ENCODE results near the gene EPO.

The EPO gene

DNA sequence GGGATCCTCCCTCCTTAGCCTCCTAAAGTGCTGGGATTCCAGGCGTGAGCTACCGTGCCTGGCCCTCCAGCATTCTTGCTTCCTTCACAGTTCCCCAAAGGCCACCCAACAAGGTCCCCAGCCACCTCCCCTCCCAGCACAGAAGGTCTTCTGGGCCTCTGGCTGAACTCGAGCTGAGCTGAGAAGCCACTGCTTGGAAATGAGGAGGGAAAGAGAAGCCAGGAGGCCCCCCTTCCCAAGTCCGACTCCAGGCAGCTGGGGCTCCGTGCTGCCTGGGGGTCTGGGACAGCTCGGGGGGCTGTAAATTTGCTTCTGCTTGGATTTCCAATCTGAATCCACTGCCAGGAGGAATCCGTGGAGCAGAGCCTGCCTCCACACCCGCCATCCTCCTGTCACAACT lies 5.5 kb upstream of the EPO start:
- TF ChIP-seq CTCF (IDR thresholded peaks at IDR 0.05): no peak

- TF ChIP-seq CTCF (IDR thresholded peaks at IDR 0.05): no peak
These were observed 567 bp upstream of the EPO start for GRCh38 chr7:100719523-100720278.

DNA sequence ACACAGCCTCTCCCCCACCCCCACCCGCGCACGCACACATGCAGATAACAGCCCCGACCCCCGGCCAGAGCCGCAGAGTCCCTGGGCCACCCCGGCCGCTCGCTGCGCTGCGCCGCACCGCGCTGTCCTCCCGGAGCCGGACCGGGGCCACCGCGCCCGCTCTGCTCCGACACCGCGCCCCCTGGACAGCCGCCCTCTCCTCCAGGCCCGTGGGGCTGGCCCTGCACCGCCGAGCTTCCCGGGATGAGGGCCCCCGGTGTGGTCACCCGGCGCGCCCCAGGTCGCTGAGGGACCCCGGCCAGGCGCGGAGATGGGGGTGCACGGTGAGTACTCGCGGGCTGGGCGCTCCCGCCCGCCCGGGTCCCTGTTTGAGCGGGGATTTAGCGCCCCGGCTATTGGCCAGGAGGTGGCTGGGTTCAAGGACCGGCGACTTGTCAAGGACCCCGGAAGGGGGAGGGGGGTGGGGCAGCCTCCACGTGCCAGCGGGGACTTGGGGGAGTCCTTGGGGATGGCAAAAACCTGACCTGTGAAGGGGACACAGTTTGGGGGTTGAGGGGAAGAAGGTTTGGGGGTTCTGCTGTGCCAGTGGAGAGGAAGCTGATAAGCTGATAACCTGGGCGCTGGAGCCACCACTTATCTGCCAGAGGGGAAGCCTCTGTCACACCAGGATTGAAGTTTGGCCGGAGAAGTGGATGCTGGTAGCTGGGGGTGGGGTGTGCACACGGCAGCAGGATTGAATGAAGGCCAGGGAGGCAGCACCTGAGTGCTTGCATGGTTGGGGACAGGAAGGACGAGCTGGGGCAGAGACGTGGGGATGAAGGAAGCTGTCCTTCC lies 620 bp downstream of the EPO start:
- TF ChIP-seq CTCF (IDR thresholded peaks at IDR 0.05): no peak

- TF ChIP-seq CTCF (IDR thresholded peaks at IDR 0.05): no peak
These were observed 1.2 kb downstream of the EPO start for GRCh38 chr7:100721505-100721812.

DNA sequence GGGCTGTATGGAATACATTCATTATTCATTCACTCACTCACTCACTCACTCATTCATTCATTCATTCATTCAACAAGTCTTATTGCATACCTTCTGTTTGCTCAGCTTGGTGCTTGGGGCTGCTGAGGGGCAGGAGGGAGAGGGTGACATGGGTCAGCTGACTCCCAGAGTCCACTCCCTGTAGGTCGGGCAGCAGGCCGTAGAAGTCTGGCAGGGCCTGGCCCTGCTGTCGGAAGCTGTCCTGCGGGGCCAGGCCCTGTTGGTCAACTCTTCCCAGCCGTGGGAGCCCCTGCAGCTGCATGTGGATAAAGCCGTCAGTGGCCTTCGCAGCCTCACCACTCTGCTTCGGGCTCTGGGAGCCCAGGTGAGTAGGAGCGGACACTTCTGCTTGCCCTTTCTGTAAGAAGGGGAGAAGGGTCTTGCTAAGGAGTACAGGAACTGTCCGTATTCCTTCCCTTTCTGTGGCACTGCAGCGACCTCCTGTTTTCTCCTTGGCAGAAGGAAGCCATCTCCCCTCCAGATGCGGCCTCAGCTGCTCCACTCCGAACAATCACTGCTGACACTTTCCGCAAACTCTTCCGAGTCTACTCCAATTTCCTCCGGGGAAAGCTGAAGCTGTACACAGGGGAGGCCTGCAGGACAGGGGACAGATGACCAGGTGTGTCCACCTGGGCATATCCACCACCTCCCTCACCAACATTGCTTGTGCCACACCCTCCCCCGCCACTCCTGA lies 2.4 kb downstream of the EPO start:
- no peak for TF ChIP-seq CTCF (IDR thresholded peaks at IDR 0.05)

DNA sequence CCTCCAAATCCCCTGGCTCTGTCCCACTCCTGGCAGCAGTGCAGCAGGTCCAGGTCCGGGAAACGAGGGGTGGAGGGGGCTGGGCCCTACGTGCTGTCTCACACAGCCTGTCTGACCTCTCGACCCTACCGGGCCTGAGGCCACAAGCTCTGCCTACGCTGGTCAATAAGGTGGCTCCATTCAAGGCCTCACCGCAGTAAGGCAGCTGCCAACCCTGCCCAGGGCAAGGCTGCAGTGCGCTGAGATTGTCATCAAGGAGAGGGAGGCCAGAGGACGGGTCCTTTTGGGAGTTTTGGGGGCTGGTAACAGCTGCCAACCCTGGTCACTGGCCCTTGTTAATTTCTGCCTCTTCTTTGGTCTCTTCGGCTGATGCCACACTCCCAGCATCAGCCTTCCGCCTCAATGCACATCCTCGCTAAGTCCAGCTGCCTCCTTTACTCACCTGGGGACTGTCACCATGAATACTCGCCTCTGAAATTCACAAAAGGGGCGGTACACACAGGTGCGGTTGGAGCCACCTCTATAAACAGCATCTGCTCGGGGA lies 3.5 kb downstream of the EPO start:
- TF ChIP-seq CTCF (IDR thresholded peaks at IDR 0.05): no peak

DNA sequence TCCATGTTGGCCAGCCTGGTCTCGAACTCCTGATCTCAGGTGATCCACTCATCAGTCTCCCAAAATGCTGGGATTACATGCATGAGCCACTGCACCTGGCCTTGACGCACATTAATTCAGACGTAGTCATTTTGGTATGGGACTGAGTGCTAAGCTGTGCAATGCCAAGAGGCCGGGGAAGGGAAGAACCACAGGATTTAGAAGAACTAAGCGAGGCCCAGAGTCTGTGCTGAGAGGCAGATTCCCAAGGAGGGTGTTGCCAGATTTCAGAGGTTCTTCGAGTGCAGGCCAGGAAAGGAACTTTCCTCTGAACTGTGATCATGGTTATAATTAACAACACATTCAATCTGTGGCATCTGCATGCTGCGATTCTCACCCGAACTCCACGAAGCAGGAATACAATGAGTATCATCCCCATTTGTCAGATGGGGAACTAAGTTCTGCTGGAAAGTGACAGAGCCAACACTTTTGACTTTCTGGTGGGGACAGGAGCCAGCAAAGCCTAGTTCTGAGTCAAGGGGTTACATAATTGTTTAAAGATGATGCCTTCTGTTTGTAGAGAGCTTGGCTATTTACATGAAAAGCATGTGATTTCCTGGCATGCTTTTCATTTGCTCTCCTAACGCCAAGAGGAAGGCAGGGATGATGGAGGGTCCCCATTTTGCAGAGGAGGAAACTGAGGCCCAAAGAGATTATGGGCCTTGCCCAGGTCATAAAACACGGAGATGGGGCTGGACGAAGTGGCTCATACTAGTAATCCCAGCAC lies 6.9 kb downstream of the EPO start:
- no peak for TF ChIP-seq CTCF (IDR thresholded peaks at IDR 0.05)
